H1 (cell line): ENCODE measurements around the gene MIF4GD. TPM values are rescaled to one million over a fixed set of nuclear protein-coding genes. Genes with fewer than 3 reads are reported as not detected.

ENCODE experiments used
- KDM5A ChIP-seq: fragments of 200-600 bp; IDR thresholded peaks from 2 replicates; pipeline ENCODE4 v1.7.1; 2012; ENCODE audit warnings: mild to moderate bottlenecking, low read length, inconsistent platforms, mixed read lengths
- RXRA ChIP-seq: IDR thresholded peaks from 2 replicates; pipeline ENCODE4 v1.6.1; 2011; ENCODE audit warnings: low read depth, mild to moderate bottlenecking, low read length, moderate library complexity; ENCODE audit not compliant: insufficient read depth
- polyA plus RNA-seq, 7 experiments: library from polyadenylated mRNA; depleted of rRNA in 3 of 7; stranded (reverse) in 5 of 7; unstranded in 2 of 7; fragments of >200 nt in 5 of 7; fragments of 200-250 nt in 2 of 7; gene quantifications; 1 replicate in 5 of 7; 2 replicates in 1 of 7; 4 replicates in 1 of 7; pipeline versions ENCODE4 v1.2.1 to v1.2.3, GENCODE V29; 2011 to 2013; ENCODE audit warnings: missing spikeins in 2 of 7, mixed read lengths in 2 of 7
- total RNA-seq: library from RNA; stranded (reverse); fragmentation: NEBNext Ultra II Directional; extraction: Animal tissue kit (Norgen Biotek cat#: 25700); gene quantifications from 2 replicates; pipeline ENCODE4 v1.2.1, GENCODE V29; 2021

MIF4GD gene
- total and polyA plus RNA-seq, 2 of the 8 experiments (the other 6 are each of a cell fraction or from before 2014, with no cell fraction given) = 16.1 to 51.1 TPM

- no peak for TF ChIP-seq RXRA
- no peak for TF ChIP-seq KDM5A
These were observed 3.9 kb downstream of the MIF4GD start (continued) for GRCh38 chr17:75267153-75267410.
